GM12878 (cell line): Measurements from ENCODE around the gene TMEM52. TPM values are rescaled to one million over a fixed set of nuclear protein-coding genes. Genes with fewer than 3 reads are reported as not detected.

ENCODE experiments used
- ATAC-seq: fragments of 200-7000 bp; cut with Tn5 transposase; 3 replicates; pipeline ENCODE4 v1.9.1; 2020; ENCODE audit warnings: mild to moderate bottlenecking, moderate library complexity
- BruUV-seq: library from RNA; stranded (reverse); fragments of 400-500 nt; replicated peaks from 2 replicates; lab custom pipeline; 2021; lab: Mats Ljungman, UMichigan
- CTCF ChIA-PET: fragments of 300-600 bp; sonication (Branson Sonifier 250); formaldehyde crosslinking; extraction: SDS; loops from one replicate; lab custom pipeline; 2021; ENCODE audit warnings: inconsistent platforms; lab: Yijun Ruan, JAX
- POLR2A ChIA-PET: fragments of 350-600 bp; formaldehyde crosslinking; extraction: SDS; loops from one replicate; lab custom pipeline; 2021; ENCODE audit warnings: inconsistent platforms; lab: Charles Lee
- RAD21 ChIA-PET: fragments of 300-600 bp; sonication (Branson Sonifier 250); formaldehyde crosslinking; loops from one replicate; lab custom pipeline; 2023; ENCODE audit warnings: antibody characterized with exemption; ENCODE audit not compliant: unreplicated experiment; lab: Charles Lee
- SMC1A ChIA-PET: fragments of 300-600 bp; sonication (Branson Sonifier 250); formaldehyde crosslinking; loops from one replicate; lab custom pipeline; 2023; ENCODE audit not compliant: unreplicated experiment, uncharacterized antibody; lab: Charles Lee
- DNase-seq: peaks from one replicate; pipeline ENCODE4 v3.0.0-alpha.2; 2011; ENCODE audit warnings: low read depth, low spot score
- FAIRE-seq: peaks from 3 replicates; lab custom pipeline; 2011; peaks lifted over from hg19 to GRCh38; lab: Jason Lieb, UNC
- H2AFZ ChIP-seq: 2 replicates; pipeline ENCODE4 v1.6.0; 2011; ENCODE audit warnings: low read depth, low read length, control low read depth; ENCODE audit not compliant: control insufficient read depth
- H3K27ac ChIP-seq: 2 replicates; pipeline ENCODE4 v1.5.1; 2011; ENCODE audit warnings: control low read depth; ENCODE audit not compliant: control insufficient read depth, insufficient read depth
- H3K27me3 ChIP-seq, 2 experiments: replicated peaks in 1 of 2; 2 replicates each; pipeline versions ENCODE4 v1.6.0 to v1.6.1; 2011; ENCODE audit warnings: low read length in 1 of 2; ENCODE audit not compliant: control insufficient read depth in 2 of 2, insufficient read depth in 2 of 2
- H3K36me3 ChIP-seq, 2 experiments: 2 replicates each; pipeline ENCODE4 v1.5.1; 2011; ENCODE audit warnings: low read length in 1 of 2; ENCODE audit not compliant: control insufficient read depth in 2 of 2, insufficient read depth in 2 of 2
- H3K4me1 ChIP-seq: 2 replicates; pipeline ENCODE4 v1.6.1; 2011; ENCODE audit warnings: mild to moderate bottlenecking, low read length, moderate library complexity, mixed read lengths; ENCODE audit not compliant: control insufficient read depth, insufficient read depth
- H3K4me2 ChIP-seq: 2 replicates; pipeline ENCODE4 v1.6.0; 2011; ENCODE audit warnings: control low read depth; ENCODE audit not compliant: control insufficient read depth, insufficient read depth
- H3K4me3 ChIP-seq: fragments of 200-600 bp; sonication (generic); 2 replicates; pipeline ENCODE4 v1.5.1; 2016
- H3K79me2 ChIP-seq: 2 replicates; pipeline ENCODE4 v1.6.0; 2011; ENCODE audit warnings: low read length; ENCODE audit not compliant: control insufficient read depth, insufficient read depth
- H3K9ac ChIP-seq: 2 replicates; pipeline ENCODE4 v1.8.0; 2011; ENCODE audit warnings: low read length, control low read depth, mixed read lengths; ENCODE audit not compliant: control insufficient read depth, insufficient read depth
- H3K9me3 ChIP-seq: replicated peaks from 3 replicates; pipeline ENCODE4 v1.5.1; 2011; ENCODE audit warnings: mild to moderate bottlenecking, low read length; ENCODE audit not compliant: control insufficient read depth, insufficient read depth
- H4K20me1 ChIP-seq: 2 replicates; pipeline ENCODE4 v1.6.0; 2011; ENCODE audit not compliant: control insufficient read depth, insufficient read depth
- BHLHE40 ChIP-seq, 2 experiments: fragments of 450-650 bp in 1 of 2; IDR thresholded peaks; 2 replicates each; pipeline ENCODE4 v1.6.1; 2011 to 2017; ENCODE audit warnings: low read depth in 2 of 2, borderline replicate concordance in 1 of 2, improper control_type of control experiment in 1 of 2, low read length in 1 of 2, mild to moderate bottlenecking in 1 of 2
- CREM ChIP-seq: IDR thresholded peaks from 2 replicates; pipeline ENCODE4 v1.6.1; 2014; ENCODE audit warnings: antibody characterized with exemption, low read depth
- E2F4 ChIP-seq: IDR thresholded peaks from 2 replicates; pipeline ENCODE4 v1.6.1; 2012; ENCODE audit warnings: low read depth, low read length, improper control_type of control experiment
- HDAC6 ChIP-seq: fragments of 200-600 bp; sonication (generic); IDR thresholded peaks from one replicate; pipeline ENCODE4 v1.8.0; 2017; ENCODE audit warnings: antibody characterized with exemption; ENCODE audit not compliant: unreplicated experiment
- MLLT1 ChIP-seq: fragments of 450-650 bp; IDR thresholded peaks from 2 replicates; pipeline ENCODE4 v1.6.1; 2016; ENCODE audit warnings: mild to moderate bottlenecking
- MTA3 ChIP-seq: IDR thresholded peaks from 2 replicates; pipeline ENCODE4 v1.6.1; 2012; ENCODE audit warnings: low read length, inconsistent platforms, borderline replicate concordance
- NFIC ChIP-seq: IDR thresholded peaks from 2 replicates; pipeline ENCODE4 v1.6.1; 2012; ENCODE audit warnings: low read depth, mild to moderate bottlenecking, inconsistent platforms, low read length, moderate library complexity
- POLR2A ChIP-seq: IDR thresholded peaks from 2 replicates; pipeline ENCODE4 v1.6.1; 2011; ENCODE audit warnings: low read depth, mild to moderate bottlenecking, low read length
- RB1 ChIP-seq: fragments of 450-650 bp; formaldehyde crosslinking; IDR thresholded peaks from 2 replicates; pipeline ENCODE4 v1.6.1; 2017; ENCODE audit warnings: mild to moderate bottlenecking, borderline replicate concordance
- SMARCA5 ChIP-seq: fragments of 450-650 bp; IDR thresholded peaks from 2 replicates; pipeline ENCODE4 v1.6.1; 2017; ENCODE audit warnings: mild to moderate bottlenecking
- SPI1 ChIP-seq: IDR thresholded peaks from 2 replicates; pipeline ENCODE4 v1.6.1; 2011; ENCODE audit warnings: low read depth, mild to moderate bottlenecking, low read length, moderate library complexity, borderline replicate concordance; ENCODE audit not compliant: insufficient read depth
- ZBTB4 ChIP-seq: fragments of 450-650 bp; formaldehyde crosslinking; IDR thresholded peaks from 2 replicates; pipeline ENCODE4 v1.4.0; 2022; ENCODE audit warnings: mild to moderate bottlenecking, moderate library complexity
- ZNF274 ChIP-seq: IDR thresholded peaks from one replicate; pipeline ENCODE4 v1.8.0; 2011; ENCODE audit not compliant: insufficient read length, insufficient read depth
- WGBS: methylation state at CpG from one replicate; pipeline ENCODE4 v1.1.6; 2016; ENCODE audit warnings: low lambda C conversion rate; ENCODE audit not compliant: insufficient replicate concordance, insufficient coverage; ENCODE audit errors: missing lambda C conversion rate; 5-methylcytosine and 5-hydroxymethylcytosine counted together
- in situ Hi-C: fragments of 300-500 bp; cut with MboI; formaldehyde crosslinking; loops from 9 replicates; pipeline ENCODE4 v1.14.3; 2018; ENCODE audit warnings: mixed read lengths
- intact Hi-C: fragments of 100-400 bp; cut with micrococcal nuclease; formaldehyde crosslinking; loops from one replicate; pipeline ENCODE4 v1.14.2; 2022; ENCODE audit not compliant: unreplicated experiment
- polyA plus RNA-seq, 11 experiments: library from polyadenylated mRNA; depleted of rRNA in 4 of 11; unstranded in 6 of 11; stranded (reverse) in 5 of 11; fragments of >200 nt; fragmentation: Nextera tagmentation in 4 of 11; fragmentation: Illumina TruSeq in 1 of 11; extraction: Ambion mirVana in 4 of 11; extraction: Trizol in 1 of 11; gene quantifications; 1 replicate in 1 of 11; 2 replicates in 10 of 11; pipeline versions ENCODE4 v1.2.1 to v1.2.3, GENCODE V29; 2011 to 2016; ENCODE audit warnings: inconsistent platforms in 2 of 11, missing spikeins in 2 of 11, low read depth in 1 of 11
- total RNA-seq, 4 experiments: library from RNA; depleted of rRNA in 3 of 4; stranded (reverse); fragments of >200 nt in 3 of 4; fragmentation: Illumina TruSeq in 1 of 4; extraction: Trizol in 1 of 4; gene quantifications; 2 replicates each; pipeline versions ENCODE4 v1.2.1 to v1.2.3, GENCODE V29; 2013 to 2021

The TMEM52 gene
- total and polyA plus RNA-seq, 10 of the 15 experiments (the other 5 are each of a cell fraction or from before 2014, with no cell fraction given) = 0.17 to 0.33 (median 0.24) TPM; not detected in 7

GRCh38 chr1:1950940-1951339 is 31.9 kb upstream of the TMEM52 start:
- no peak overlapping the region for H3K4me2 ChIP-seq
- TF ChIP-seq MTA3 (no peak), ZNF274 (no peak), HDAC6 (no peak), SPI1 (no peak), E2F4 (no peak)
- TF ChIP-seq, all 136 proteins: peak for 0
- DNase-seq (no peak), FAIRE-seq (no peak), ATAC-seq (no peak)
- H3K27ac ChIP-seq = no peak overlapping the region
- ChIA-PET SMC1A (no interaction called here), CTCF (interaction anchor here (0.7 kb wide), 1 partner anchor 536 kb away, joined by 3 read pairs; no protein-coding TSS in a partner anchor), POLR2A (no interaction called here), RAD21 (no interaction called here)
- no peaks in the 10 kb centered on the region for H3K79me2 ChIP-seq
- 49% methylated on average over 5 of the region's 5 CpGs for WGBS
- no peaks in the 10 kb centered on the region for H3K36me3 ChIP-seq
- in situ Hi-C loops = loop anchor here (25.0 kb wide), 1 partner anchor 836 kb away; no protein-coding TSS in a partner anchor
- BruUV-seq = no TSS peak
- intact Hi-C loops = no loop called here
- no peaks in the 10 kb centered on the region for H3K4me1 ChIP-seq
- H2AFZ ChIP-seq = no peak overlapping the region
- H3K4me3 ChIP-seq = no peak overlapping the region
- H3K27me3 ChIP-seq = no peaks in the 10 kb centered on the region
- H3K9ac ChIP-seq = no peak overlapping the region
- H4K20me1 ChIP-seq = no peaks in the 10 kb centered on the region
- no peaks in the 10 kb centered on the region for H3K9me3 ChIP-seq

- Histone ChIP-seq H3K9me3 (no peaks in the 10 kb centered on the region), H4K20me1 (no peaks in the 10 kb centered on the region), H3K4me1 (no peaks in the 10 kb centered on the region), H3K79me2 (no peaks in the 10 kb centered on the region), H2AFZ (no peak overlapping the region), H3K4me2 (no peak overlapping the region), H3K27ac (no peak overlapping the region), H3K4me3 (no peak overlapping the region), H3K9ac (no peak overlapping the region), H3K36me3 (no peaks in the 10 kb centered on the region), H3K27me3 (no peaks in the 10 kb centered on the region)
- no peak for DNase-seq
- WGBS = no CpG with 5 or more reads among the region's 1 CpG
- ChIA-PET POLR2A (no interaction called here), CTCF (interaction anchor here (0.9 kb wide), 1 partner anchor 11 kb away, joined by 4 read pairs; no protein-coding TSS in a partner anchor), RAD21 (no interaction called here), SMC1A (no interaction called here)
- no peak for FAIRE-seq
- BruUV-seq = no TSS peak
- ATAC-seq = no peak
- intact Hi-C loops = no loop called here
- in situ Hi-C loops = no loop called here
- TF ChIP-seq POLR2A = no peak
- no peak for TF ChIP-seq MLLT1
- TF ChIP-seq ZBTB4 (CRISPR knock-in tag) = no peak
- TF ChIP-seq BHLHE40 (IDR thresholded peaks at IDR 0.05; ENCODE audit: borderline replicate concordance in 1 of 2, low read depth in 2 of 2, low read length in 1 of 2) = no peak
- TF ChIP-seq NFIC = no peak
- TF ChIP-seq CREM = no peak
- no peak for TF ChIP-seq SMARCA5
- TF ChIP-seq RB1 = no peak
These were observed 29.7 kb upstream of the TMEM52 start for GRCh38 chr1:1948783-1949182.
